Fibroblast of villous mesenchyme (primary cell): ENCODE data around the gene SCYGR2. TPM values are rescaled to one million over a fixed set of nuclear protein-coding genes. Genes with fewer than 3 reads are reported as not detected.
"Not testable (repeated sequence)": the region's sequence is repeated elsewhere in the genome, so short reads cannot be mapped to it uniquely, and the experiment has no call there.

Experiments
- DNase-seq: peaks from one replicate; pipeline ENCODE4 v3.0.0-alpha.2; 2010; ENCODE audit warnings: low read depth
- H3K4me3 ChIP-seq: 2 replicates; pipeline ENCODE4 v1.5.1; 2011; ENCODE audit warnings: low read depth, mild to moderate bottlenecking, low read length
- total RNA-seq: library from RNA; depleted of rRNA; stranded (reverse); fragments of >200 nt; gene quantifications from 2 replicates; pipeline ENCODE4 v1.2.3, GENCODE V29; 2012
- TF ChIP-seq, protein P1 (sequence below): IDR thresholded peaks from 2 replicates; pipeline ENCODE4 v1.5.1; 2012; ENCODE audit warnings: low read depth, mild to moderate bottlenecking, low read length; ENCODE audit not compliant: insufficient read depth

SCYGR2 gene, protein sequence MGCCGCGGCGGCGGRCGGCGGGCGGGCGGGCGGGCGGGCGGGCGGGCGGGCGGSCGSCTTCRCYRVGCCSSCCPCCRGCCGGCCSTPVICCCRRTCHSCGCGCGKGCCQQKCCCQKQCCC
- not detected in 2 replicates for total RNA-seq

DNA sequence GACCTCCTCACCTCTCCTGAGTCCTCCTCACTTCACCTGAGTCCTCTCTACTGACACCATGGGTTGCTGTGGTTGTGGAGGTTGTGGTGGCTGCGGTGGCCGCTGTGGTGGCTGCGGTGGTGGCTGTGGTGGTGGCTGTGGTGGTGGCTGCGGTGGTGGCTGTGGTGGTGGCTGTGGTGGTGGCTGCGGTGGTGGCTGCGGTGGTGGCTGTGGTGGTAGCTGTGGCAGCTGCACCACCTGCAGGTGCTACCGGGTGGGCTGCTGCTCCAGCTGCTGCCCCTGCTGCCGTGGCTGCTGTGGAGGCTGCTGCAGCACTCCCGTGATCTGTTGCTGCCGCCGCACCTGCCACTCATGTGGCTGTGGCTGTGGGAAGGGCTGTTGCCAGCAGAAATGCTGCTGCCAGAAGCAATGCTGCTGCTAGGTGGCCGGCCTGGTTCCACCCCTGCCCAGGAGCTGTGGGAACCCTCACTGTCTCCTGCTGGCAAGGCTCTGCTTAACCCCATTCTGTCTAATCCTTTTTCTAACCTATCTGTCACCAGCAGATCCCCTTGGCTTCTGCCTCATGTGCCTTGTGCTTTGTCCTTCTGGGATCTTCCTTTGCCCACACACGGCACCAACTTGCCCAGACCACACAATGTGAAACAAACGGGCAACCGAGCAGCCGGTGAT, at the start of gene SCYGR2:
Gene SCYGR2, plus strand, starts transcription at position 59 of the 669 bp plus-strand sequence. Its CDS starts 0 bp downstream, at position 59.
- H3K4me3 ChIP-seq, DNase-seq: not testable (repeated sequence)

DNA sequence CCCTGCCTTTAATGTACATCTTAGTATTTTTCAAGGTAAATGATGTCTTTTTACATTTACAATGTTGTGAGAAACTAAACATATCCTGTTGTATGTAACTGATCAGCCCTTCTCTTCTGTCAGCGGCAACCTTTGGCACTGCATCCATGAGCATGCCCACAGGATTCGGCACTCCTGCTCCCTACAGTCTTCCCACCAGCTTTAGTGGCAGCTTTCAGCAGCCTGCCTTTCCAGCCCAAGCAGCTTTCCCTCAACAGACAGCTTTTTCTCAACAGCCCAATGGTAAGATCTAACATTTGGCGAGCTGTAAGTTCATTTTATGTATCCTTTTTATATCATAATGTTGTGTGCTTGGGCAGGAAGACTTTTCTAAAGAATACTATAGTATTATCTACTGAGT, 46.9 kb upstream of the SCYGR2 start:
- TF ChIP-seq, protein P1, sequence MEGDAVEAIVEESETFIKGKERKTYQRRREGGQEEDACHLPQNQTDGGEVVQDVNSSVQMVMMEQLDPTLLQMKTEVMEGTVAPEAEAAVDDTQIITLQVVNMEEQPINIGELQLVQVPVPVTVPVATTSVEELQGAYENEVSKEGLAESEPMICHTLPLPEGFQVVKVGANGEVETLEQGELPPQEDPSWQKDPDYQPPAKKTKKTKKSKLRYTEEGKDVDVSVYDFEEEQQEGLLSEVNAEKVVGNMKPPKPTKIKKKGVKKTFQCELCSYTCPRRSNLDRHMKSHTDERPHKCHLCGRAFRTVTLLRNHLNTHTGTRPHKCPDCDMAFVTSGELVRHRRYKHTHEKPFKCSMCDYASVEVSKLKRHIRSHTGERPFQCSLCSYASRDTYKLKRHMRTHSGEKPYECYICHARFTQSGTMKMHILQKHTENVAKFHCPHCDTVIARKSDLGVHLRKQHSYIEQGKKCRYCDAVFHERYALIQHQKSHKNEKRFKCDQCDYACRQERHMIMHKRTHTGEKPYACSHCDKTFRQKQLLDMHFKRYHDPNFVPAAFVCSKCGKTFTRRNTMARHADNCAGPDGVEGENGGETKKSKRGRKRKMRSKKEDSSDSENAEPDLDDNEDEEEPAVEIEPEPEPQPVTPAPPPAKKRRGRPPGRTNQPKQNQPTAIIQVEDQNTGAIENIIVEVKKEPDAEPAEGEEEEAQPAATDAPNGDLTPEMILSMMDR: no peak
- H3K4me3 ChIP-seq: no peak overlapping the region
- no peak for DNase-seq

DNA sequence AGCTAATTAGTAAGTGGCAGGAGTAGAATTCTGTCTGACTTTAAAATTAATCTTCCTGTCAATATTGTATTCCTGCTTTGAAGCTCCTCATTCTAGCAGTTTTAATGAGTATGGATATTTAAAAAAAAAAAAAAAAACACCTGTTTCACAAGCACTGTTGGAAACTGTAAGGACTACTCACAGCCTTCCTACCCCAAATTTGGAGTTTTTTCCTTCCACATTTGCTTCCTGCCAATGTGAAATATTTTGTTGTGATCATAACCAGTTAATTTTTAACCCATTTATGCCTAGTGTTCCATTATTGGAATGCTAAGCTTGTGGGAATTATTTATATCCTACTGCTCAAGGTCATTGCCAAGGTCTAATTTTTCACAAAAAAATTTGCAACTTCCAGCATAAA, 36.1 kb upstream of the SCYGR2 start:
- H3K4me3 ChIP-seq: no peak overlapping the region
- no peak for DNase-seq
- TF ChIP-seq, protein P1: no peak

DNA sequence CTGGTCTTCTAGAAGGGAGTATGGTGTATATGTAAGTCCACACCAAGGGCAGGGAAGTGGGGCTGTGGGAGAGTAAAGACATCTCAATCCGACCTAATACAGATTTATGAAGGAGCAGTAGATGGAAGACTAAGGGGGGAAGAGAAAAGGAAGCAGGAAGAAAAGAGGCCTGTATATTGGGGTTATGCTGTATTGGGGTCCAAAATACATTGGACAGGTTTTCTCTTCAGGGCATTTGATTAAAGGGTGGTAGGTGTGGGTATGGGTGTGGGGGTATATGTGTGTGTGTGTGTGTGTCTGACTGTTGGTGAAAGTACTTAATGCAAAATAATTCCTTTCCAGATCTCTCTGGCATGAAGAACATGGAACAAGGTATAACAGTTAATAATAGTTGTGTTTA, 33.6 kb upstream of the SCYGR2 start:
- TF ChIP-seq, protein P1: no peak
- no peak overlapping the region for H3K4me3 ChIP-seq
- DNase-seq: no peak

DNA sequence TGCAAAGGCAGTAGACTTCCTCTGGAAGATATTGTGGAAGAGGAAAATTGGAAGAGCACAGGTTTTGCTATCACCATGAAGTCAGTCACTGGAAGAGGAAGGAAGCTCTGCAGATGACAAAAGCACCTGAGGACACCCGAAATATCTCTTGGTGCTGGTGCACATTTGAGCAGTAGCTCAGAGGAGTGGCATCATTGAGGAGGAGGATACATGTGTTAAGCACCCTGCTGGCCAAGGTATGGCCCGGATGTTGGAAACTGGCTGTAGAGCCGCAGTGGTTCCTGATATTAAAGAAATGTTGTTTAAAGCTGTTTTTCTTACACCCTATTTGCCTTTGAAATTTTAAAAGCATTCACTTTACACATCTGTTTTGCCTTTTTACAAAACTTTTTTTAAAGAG, 32.7 kb upstream of the SCYGR2 start:
- no peak overlapping the region for H3K4me3 ChIP-seq
- DNase-seq: no peak
- TF ChIP-seq, protein P1: no peak

DNA sequence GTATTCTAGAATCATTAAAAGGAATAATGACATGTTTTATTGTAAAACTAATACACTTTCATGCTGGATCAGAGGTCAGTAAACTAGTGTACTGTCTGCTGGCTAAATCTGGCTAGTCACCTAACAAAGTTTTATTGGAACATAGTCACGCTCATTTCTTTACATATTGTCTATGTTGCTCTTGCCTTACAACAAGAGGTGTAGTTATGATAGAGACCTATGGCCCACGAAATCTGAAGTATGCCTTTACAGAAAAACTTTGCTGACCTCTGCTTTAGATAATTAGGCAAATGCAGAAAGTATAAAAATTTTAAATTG, 29.9 kb upstream of the SCYGR2 start:
- DNase-seq: no peak
- TF ChIP-seq, protein P1: no peak
- H3K4me3 ChIP-seq: no peak overlapping the region

DNA sequence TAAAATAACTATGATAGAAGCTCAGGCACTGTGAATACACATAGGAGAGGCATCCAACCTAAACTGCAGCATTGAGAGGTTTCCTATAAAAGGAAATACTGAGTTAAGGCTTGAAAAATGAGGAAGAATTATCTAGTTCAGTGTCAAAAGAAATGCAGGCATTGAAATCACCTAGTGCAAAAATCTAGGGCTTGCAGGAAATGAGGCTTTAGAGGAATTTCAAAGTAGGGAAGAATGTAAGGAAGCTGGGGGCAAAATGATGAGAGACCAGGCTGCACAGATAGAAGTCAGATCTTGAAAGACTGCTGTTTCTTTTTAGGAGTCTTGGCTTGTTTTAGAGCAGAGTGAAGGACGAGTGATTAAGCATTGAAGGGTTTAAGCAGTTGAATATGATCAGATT, 28.1 kb upstream of the SCYGR2 start:
- no peak for DNase-seq
- TF ChIP-seq, protein P1: no peak
- H3K4me3 ChIP-seq: no peak overlapping the region
